ENCODE measurements around the gene CHSY3. TPM values are rescaled to one million over a fixed set of nuclear protein-coding genes. Genes with fewer than 3 reads are reported as not detected.

Gene CHSY3
- total and polyA plus RNA-seq, 2 experiments from 2014 or later = 0.44 to 3.0 TPM

DNA sequence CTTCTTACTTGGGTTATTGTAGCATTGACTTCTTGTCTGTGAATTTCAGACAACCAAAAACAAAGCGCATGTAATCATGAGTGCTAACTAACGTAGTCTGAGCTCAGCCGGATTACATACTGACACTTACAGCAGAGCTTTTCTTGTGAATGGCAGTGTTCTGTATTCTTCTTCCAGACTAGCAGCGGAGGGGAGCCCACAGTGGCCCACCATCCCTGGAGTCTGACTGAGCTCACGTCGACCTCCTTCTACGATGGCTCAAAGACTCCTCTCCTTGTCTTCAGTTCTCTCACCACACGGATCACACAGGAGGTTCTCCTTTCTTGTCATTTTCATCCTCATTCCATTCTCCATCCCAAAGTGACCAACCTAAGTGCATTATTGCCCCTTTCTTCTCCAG is 211.4 kb downstream of the CHSY3 start (continued):
- TF ChIP-seq, protein P1, sequence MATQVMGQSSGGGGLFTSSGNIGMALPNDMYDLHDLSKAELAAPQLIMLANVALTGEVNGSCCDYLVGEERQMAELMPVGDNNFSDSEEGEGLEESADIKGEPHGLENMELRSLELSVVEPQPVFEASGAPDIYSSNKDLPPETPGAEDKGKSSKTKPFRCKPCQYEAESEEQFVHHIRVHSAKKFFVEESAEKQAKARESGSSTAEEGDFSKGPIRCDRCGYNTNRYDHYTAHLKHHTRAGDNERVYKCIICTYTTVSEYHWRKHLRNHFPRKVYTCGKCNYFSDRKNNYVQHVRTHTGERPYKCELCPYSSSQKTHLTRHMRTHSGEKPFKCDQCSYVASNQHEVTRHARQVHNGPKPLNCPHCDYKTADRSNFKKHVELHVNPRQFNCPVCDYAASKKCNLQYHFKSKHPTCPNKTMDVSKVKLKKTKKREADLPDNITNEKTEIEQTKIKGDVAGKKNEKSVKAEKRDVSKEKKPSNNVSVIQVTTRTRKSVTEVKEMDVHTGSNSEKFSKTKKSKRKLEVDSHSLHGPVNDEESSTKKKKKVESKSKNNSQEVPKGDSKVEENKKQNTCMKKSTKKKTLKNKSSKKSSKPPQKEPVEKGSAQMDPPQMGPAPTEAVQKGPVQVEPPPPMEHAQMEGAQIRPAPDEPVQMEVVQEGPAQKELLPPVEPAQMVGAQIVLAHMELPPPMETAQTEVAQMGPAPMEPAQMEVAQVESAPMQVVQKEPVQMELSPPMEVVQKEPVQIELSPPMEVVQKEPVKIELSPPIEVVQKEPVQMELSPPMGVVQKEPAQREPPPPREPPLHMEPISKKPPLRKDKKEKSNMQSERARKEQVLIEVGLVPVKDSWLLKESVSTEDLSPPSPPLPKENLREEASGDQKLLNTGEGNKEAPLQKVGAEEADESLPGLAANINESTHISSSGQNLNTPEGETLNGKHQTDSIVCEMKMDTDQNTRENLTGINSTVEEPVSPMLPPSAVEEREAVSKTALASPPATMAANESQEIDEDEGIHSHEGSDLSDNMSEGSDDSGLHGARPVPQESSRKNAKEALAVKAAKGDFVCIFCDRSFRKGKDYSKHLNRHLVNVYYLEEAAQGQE (IDR thresholded peaks at IDR 0.05; ENCODE audit: unreplicated experiment) = no peak
- no peak for TF ChIP-seq JUNB (IDR thresholded peaks at IDR 0.05; ENCODE audit: unreplicated experiment)
- TF ChIP-seq, protein P2, sequence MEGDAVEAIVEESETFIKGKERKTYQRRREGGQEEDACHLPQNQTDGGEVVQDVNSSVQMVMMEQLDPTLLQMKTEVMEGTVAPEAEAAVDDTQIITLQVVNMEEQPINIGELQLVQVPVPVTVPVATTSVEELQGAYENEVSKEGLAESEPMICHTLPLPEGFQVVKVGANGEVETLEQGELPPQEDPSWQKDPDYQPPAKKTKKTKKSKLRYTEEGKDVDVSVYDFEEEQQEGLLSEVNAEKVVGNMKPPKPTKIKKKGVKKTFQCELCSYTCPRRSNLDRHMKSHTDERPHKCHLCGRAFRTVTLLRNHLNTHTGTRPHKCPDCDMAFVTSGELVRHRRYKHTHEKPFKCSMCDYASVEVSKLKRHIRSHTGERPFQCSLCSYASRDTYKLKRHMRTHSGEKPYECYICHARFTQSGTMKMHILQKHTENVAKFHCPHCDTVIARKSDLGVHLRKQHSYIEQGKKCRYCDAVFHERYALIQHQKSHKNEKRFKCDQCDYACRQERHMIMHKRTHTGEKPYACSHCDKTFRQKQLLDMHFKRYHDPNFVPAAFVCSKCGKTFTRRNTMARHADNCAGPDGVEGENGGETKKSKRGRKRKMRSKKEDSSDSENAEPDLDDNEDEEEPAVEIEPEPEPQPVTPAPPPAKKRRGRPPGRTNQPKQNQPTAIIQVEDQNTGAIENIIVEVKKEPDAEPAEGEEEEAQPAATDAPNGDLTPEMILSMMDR (conservative IDR thresholded peaks at IDR 0.05; ENCODE audit: low read depth in 2 of 2) = no peak
- no peak for TF ChIP-seq NANOG (IDR thresholded peaks at IDR 0.05; ENCODE audit: borderline replicate concordance)

DNA sequence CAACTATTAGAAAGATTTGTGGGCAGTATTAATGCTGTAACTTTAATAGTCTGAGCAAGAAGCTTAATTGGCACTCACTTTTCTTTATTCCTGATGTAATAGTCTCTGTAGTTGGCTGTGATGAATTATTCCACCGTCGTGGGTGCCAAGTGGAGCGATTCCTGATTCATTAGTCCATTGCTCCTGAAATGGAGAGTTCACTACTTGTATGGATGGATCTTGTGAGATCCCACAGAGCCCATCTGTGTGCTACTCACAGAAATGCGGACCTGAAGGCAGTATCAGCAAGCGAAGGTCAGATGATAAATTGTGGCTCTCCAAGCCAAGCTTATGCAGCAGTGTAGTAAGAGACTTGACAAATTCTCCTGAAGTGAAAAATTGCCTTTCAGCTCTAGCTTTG is 212.2 kb downstream of the CHSY3 start:
- no peaks in the 10 kb centered on the region for H3K79me2 ChIP-seq (replicated peaks; ENCODE audit: insufficient read depth)
- H3K4me3 ChIP-seq = no peak overlapping the region
- no peaks in the 10 kb centered on the region for H3K27me3 ChIP-seq (ENCODE audit: insufficient read depth)
- no peak overlapping the region for H2AFZ ChIP-seq
- H3K27ac ChIP-seq (ENCODE audit: low read depth) = no peak overlapping the region
- no peak overlapping the region for H3K4me2 ChIP-seq
- ATAC-seq (no peak), DNase-seq (ENCODE audit: low spot score) (no peak)
- H3K4me1 ChIP-seq (ENCODE audit: insufficient read depth) = no peaks in the 10 kb centered on the region
- H3F3A ChIP-seq (replicated peaks; ENCODE audit: low read depth) = no peaks in the 10 kb centered on the region
- H3K9me2 ChIP-seq (ENCODE audit: insufficient read depth) = no peaks in the 10 kb centered on the region
- Mint-ChIP-seq H3K36me3 (ENCODE audit: low read depth) (no peaks in the 10 kb centered on the region), H3K4me1 (peaks cover 11% of the 10 kb centered on the region; the same call in 2 of the 3 replicates), H3K9me3 (no peaks in the 10 kb centered on the region), H3K27ac (no peak overlapping the region), H3K4me3 (no peak overlapping the region), H3K27me3 (ENCODE audit: insufficient read depth, low read depth, poor library complexity) (no peaks in the 10 kb centered on the region)
- H3K36me3 ChIP-seq (ENCODE audit: insufficient read depth) = no peaks in the 10 kb centered on the region
- TF ChIP-seq JUNB (IDR thresholded peaks at IDR 0.05; ENCODE audit: unreplicated experiment) = no peak
- no peak for TF ChIP-seq STAT1 (IDR thresholded peaks at IDR 0.05; ENCODE audit: unreplicated experiment)
- TF ChIP-seq CREB1 (CRISPR knock-in tag; IDR thresholded peaks at IDR 0.05; ENCODE audit: low read depth) = no peak
- no peak for TF ChIP-seq ZNF331 (CRISPR knock-in tag; IDR thresholded peaks at IDR 0.05; ENCODE audit: low read depth)
- TF ChIP-seq, protein P3, sequence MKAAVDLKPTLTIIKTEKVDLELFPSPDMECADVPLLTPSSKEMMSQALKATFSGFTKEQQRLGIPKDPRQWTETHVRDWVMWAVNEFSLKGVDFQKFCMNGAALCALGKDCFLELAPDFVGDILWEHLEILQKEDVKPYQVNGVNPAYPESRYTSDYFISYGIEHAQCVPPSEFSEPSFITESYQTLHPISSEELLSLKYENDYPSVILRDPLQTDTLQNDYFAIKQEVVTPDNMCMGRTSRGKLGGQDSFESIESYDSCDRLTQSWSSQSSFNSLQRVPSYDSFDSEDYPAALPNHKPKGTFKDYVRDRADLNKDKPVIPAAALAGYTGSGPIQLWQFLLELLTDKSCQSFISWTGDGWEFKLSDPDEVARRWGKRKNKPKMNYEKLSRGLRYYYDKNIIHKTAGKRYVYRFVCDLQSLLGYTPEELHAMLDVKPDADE (IDR thresholded peaks at IDR 0.05) = no peak
- TF ChIP-seq, protein P2 (conservative IDR thresholded peaks at IDR 0.05; ENCODE audit: low read depth in 2 of 2) = no peak
- TF ChIP-seq, protein P4, sequence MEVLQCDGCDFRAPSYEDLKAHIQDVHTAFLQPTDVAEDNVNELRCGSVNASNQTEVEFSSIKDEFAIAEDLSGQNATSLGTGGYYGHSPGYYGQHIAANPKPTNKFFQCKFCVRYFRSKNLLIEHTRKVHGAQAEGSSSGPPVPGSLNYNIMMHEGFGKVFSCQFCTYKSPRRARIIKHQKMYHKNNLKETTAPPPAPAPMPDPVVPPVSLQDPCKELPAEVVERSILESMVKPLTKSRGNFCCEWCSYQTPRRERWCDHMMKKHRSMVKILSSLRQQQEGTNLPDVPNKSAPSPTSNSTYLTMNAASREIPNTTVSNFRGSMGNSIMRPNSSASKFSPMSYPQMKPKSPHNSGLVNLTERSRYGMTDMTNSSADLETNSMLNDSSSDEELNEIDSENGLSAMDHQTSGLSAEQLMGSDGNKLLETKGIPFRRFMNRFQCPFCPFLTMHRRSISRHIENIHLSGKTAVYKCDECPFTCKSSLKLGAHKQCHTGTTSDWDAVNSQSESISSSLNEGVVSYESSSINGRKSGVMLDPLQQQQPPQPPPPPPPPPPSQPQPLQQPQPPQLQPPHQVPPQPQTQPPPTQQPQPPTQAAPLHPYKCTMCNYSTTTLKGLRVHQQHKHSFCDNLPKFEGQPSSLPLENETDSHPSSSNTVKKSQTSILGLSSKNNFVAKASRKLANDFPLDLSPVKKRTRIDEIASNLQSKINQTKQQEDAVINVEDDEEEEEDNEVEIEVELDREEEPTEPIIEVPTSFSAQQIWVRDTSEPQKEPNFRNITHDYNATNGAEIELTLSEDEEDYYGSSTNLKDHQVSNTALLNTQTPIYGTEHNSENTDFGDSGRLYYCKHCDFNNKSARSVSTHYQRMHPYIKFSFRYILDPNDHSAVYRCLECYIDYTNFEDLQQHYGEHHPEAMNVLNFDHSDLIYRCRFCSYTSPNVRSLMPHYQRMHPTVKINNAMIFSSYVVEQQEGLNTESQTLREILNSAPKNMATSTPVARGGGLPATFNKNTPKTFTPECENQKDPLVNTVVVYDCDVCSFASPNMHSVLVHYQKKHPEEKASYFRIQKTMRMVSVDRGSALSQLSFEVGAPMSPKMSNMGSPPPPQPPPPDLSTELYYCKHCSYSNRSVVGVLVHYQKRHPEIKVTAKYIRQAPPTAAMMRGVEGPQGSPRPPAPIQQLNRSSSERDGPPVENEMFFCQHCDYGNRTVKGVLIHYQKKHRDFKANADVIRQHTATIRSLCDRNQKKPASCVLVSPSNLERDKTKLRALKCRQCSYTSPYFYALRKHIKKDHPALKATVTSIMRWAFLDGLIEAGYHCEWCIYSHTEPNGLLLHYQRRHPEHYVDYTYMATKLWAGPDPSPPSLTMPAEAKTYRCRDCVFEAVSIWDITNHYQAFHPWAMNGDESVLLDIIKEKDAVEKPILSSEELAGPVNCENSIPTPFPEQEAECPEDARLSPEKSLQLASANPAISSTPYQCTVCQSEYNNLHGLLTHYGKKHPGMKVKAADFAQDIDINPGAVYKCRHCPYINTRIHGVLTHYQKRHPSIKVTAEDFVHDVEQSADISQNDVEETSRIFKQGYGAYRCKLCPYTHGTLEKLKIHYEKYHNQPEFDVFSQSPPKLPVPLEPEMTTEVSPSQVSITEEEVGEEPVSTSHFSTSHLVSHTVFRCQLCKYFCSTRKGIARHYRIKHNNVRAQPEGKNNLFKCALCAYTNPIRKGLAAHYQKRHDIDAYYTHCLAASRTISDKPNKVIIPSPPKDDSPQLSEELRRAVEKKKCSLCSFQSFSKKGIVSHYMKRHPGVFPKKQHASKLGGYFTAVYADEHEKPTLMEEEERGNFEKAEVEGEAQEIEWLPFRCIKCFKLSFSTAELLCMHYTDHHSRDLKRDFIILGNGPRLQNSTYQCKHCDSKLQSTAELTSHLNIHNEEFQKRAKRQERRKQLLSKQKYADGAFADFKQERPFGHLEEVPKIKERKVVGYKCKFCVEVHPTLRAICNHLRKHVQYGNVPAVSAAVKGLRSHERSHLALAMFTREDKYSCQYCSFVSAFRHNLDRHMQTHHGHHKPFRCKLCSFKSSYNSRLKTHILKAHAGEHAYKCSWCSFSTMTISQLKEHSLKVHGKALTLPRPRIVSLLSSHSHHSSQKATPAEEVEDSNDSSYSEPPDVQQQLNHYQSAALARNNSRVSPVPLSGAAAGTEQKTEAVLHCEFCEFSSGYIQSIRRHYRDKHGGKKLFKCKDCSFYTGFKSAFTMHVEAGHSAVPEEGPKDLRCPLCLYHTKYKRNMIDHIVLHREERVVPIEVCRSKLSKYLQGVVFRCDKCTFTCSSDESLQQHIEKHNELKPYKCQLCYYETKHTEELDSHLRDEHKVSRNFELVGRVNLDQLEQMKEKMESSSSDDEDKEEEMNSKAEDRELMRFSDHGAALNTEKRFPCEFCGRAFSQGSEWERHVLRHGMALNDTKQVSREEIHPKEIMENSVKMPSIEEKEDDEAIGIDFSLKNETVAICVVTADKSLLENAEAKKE (CRISPR knock-in tag; IDR thresholded peaks at IDR 0.05) = no peak
- TF ChIP-seq EZH2 (IDR thresholded peaks at IDR 0.05; ENCODE audit: low read depth, unreplicated experiment) = no peak
- no peaks in the 10 kb centered on the region for H4K20me1 ChIP-seq (replicated peaks; ENCODE audit: insufficient read depth)

Data from GM23338 (cell line).